H1 (cell line): ENCODE measurements around the gene ADAMTS17. TPM values are rescaled to one million over a fixed set of nuclear protein-coding genes. Genes with fewer than 3 reads are reported as not detected.

Experiments
- CTCF ChIA-PET: fragments of 300-600 bp; sonication (Branson Sonifier 250); formaldehyde crosslinking; loops from one replicate; lab custom pipeline; 2021; ENCODE audit not compliant: partially characterized antibody; lab: Charles Lee
- POLR2A ChIA-PET: fragments of 300-600 bp; sonication (Branson Sonifier 250); formaldehyde crosslinking; loops from one replicate; lab custom pipeline; 2021; ENCODE audit warnings: inconsistent platforms; ENCODE audit not compliant: partially characterized antibody; lab: Charles Lee
- DNase-seq, 2 experiments: peaks; one replicate each; pipeline versions ENCODE4 v3.0.0 to v3.0.0-alpha.2; 2010 to 2022; ENCODE audit warnings: low spot score in 2 of 2, low read depth in 1 of 2, mixed read lengths in 1 of 2
- FAIRE-seq: peaks from 2 replicates; lab custom pipeline; 2011; peaks lifted over from hg19 to GRCh38; lab: Jason Lieb, UNC
- H2AFZ ChIP-seq: 2 replicates; pipeline ENCODE4 v1.8.1; 2012; ENCODE audit warnings: low read length, inconsistent platforms
- H2AK5ac ChIP-seq: 2 replicates; pipeline ENCODE4 v1.6.1; 2013; ENCODE audit warnings: low read depth, low read length
- H2BK120ac ChIP-seq: replicated peaks from 2 replicates; pipeline ENCODE3; 2013; ENCODE audit warnings: low read depth, low read length, inconsistent platforms
- H2BK12ac ChIP-seq: 2 replicates; pipeline ENCODE4 v1.6.1; 2013; ENCODE audit warnings: low read depth, low read length
- H2BK15ac ChIP-seq: 2 replicates; pipeline ENCODE4 v1.6.1; 2013; ENCODE audit warnings: low read length
- H2BK20ac ChIP-seq: 2 replicates; pipeline ENCODE4 v1.6.1; 2013; ENCODE audit warnings: low read length
- H2BK5ac ChIP-seq: 2 replicates; pipeline ENCODE4 v1.6.1; 2013; ENCODE audit warnings: low read depth, low read length
- H3K14ac ChIP-seq: 2 replicates; pipeline ENCODE4 v1.6.1; 2013; ENCODE audit warnings: inconsistent platforms; ENCODE audit not compliant: insufficient read length
- H3K18ac ChIP-seq: 2 replicates; pipeline ENCODE4 v1.6.1; 2013; ENCODE audit warnings: low read length; ENCODE audit errors: extremely low read depth
- H3K23ac ChIP-seq: 2 replicates; pipeline ENCODE4 v1.6.1; 2013; ENCODE audit warnings: inconsistent platforms; ENCODE audit not compliant: insufficient read length
- H3K23me2 ChIP-seq: 2 replicates; pipeline ENCODE4 v1.6.1; 2013; ENCODE audit warnings: low read depth, low read length
- H3K27ac ChIP-seq: 2 replicates; pipeline ENCODE4 v1.6.1; 2011; ENCODE audit warnings: low read depth, low read length, inconsistent platforms
- H3K27me3 ChIP-seq, 4 experiments: replicated peaks in 1 of 4; 1 replicate in 1 of 4; 2 replicates in 3 of 4; pipeline versions ENCODE4 v1.6.1 to v1.8.1; 2011 to 2013; ENCODE audit warnings: low read length in 3 of 4, mild to moderate bottlenecking in 3 of 4, inconsistent platforms in 2 of 4, mixed read lengths in 2 of 4, moderate library complexity in 1 of 4; ENCODE audit not compliant: control insufficient read depth in 3 of 4, insufficient read depth in 3 of 4; ENCODE audit errors: extremely low read depth in 1 of 4
- H3K36me3 ChIP-seq, 4 experiments: 2 replicates each; pipeline versions ENCODE4 v1.6.1 to v1.8.1; 2011 to 2013; ENCODE audit warnings: mild to moderate bottlenecking in 4 of 4, low read length in 3 of 4, moderate library complexity in 2 of 4, control low read depth in 1 of 4, inconsistent platforms in 1 of 4; ENCODE audit not compliant: insufficient read depth in 4 of 4, control insufficient read depth in 2 of 4
- H3K4ac ChIP-seq: replicated peaks from 2 replicates; pipeline ENCODE3; 2013; ENCODE audit warnings: low read length, low read depth, mixed read lengths, inconsistent platforms; ENCODE audit not compliant: insufficient read length
- H3K4me1 ChIP-seq, 4 experiments: replicated peaks in 1 of 4; 1 replicate in 1 of 4; 2 replicates in 3 of 4; pipeline versions ENCODE4 v1.6.1 to v1.8.1; 2011 to 2013; ENCODE audit warnings: low read length in 3 of 4, inconsistent platforms in 2 of 4, mixed read lengths in 1 of 4; ENCODE audit not compliant: insufficient read depth in 4 of 4, control insufficient read depth in 3 of 4
- H3K4me2 ChIP-seq, 2 experiments: 2 replicates each; pipeline versions ENCODE4 v1.6.1 to v1.8.1; 2011 to 2013; ENCODE audit warnings: low read depth in 2 of 2, low read length in 2 of 2, control low read depth in 1 of 2, inconsistent platforms in 1 of 2, mild to moderate bottlenecking in 1 of 2; ENCODE audit not compliant: insufficient read depth in 1 of 2
- H3K4me3 ChIP-seq, 4 experiments: fragments of 200-600, 300-600 bp in 1 of 4; sonication (generic), shearing (Covaris generic), sonication (Bioruptor Twin) in 1 of 4; 2 replicates each; pipeline versions ENCODE4 v1.5.1 to v1.8.1; 2011 to 2016; ENCODE audit warnings: low read length in 4 of 4, low read depth in 3 of 4, control low read depth in 2 of 4, inconsistent platforms in 2 of 4, mild to moderate bottlenecking in 2 of 4, mixed read lengths in 1 of 4, moderate library complexity in 1 of 4; ENCODE audit not compliant: insufficient read depth in 2 of 4; ENCODE audit errors: extremely low read depth in 1 of 4
- H3K56ac ChIP-seq: replicated peaks from 2 replicates; pipeline ENCODE3; 2013; ENCODE audit warnings: low read depth, mild to moderate bottlenecking, mixed read lengths, low read length, inconsistent platforms; ENCODE audit not compliant: insufficient read length
- H3K79me1 ChIP-seq: 2 replicates; pipeline ENCODE4 v1.6.1; 2013; ENCODE audit warnings: low read depth, low read length, control low read depth
- H3K79me2 ChIP-seq, 2 experiments: 2 replicates each; pipeline versions ENCODE4 v1.6.1 to v1.8.1; 2012 to 2013; ENCODE audit warnings: low read length in 2 of 2, mild to moderate bottlenecking in 2 of 2, inconsistent platforms in 1 of 2; ENCODE audit not compliant: insufficient read depth in 2 of 2, control insufficient read depth in 1 of 2
- H3K9ac ChIP-seq, 4 experiments: replicated peaks in 1 of 4; 1 replicate in 1 of 4; 2 replicates in 3 of 4; pipeline versions ENCODE4 v1.6.1 to v1.8.1; 2011 to 2013; ENCODE audit warnings: low read depth in 3 of 4, low read length in 3 of 4, control low read depth in 2 of 4, mild to moderate bottlenecking in 2 of 4, moderate library complexity in 2 of 4, inconsistent platforms in 1 of 4; ENCODE audit errors: extremely low read depth in 1 of 4
- H3K9me3 ChIP-seq, 2 experiments: 2 replicates each; pipeline versions ENCODE4 v1.6.1 to v1.8.1; 2012 to 2013; ENCODE audit warnings: mild to moderate bottlenecking in 2 of 2, moderate library complexity in 2 of 2, control low read depth in 1 of 2, inconsistent platforms in 1 of 2, low read depth in 1 of 2, low read length in 1 of 2, mixed read lengths in 1 of 2; ENCODE audit not compliant: insufficient read depth in 2 of 2
- H4K20me1 ChIP-seq, 2 experiments: replicated peaks in 1 of 2; 2 replicates each; pipeline versions ENCODE3 to v1.8.1; 2011 to 2013; ENCODE audit warnings: inconsistent platforms in 2 of 2, low read length in 2 of 2, mild to moderate bottlenecking in 1 of 2; ENCODE audit not compliant: insufficient read depth in 2 of 2, control insufficient read depth in 1 of 2
- H4K5ac ChIP-seq: 2 replicates; pipeline ENCODE4 v1.6.1; 2013; ENCODE audit warnings: low read length, low read depth, mixed read lengths, inconsistent platforms; ENCODE audit not compliant: insufficient read length
- H4K8ac ChIP-seq: 2 replicates; pipeline ENCODE4 v1.8.0; 2013; ENCODE audit warnings: mild to moderate bottlenecking, moderate library complexity, low read length, inconsistent platforms; ENCODE audit not compliant: insufficient read depth; ENCODE audit errors: extremely low read depth
- H4K91ac ChIP-seq: replicated peaks from 2 replicates; pipeline ENCODE3; 2013; ENCODE audit warnings: low read length, mixed read lengths, inconsistent platforms; ENCODE audit not compliant: insufficient read length
- ATF3 ChIP-seq: IDR thresholded peaks from 2 replicates; pipeline ENCODE4 v1.6.1; 2011; ENCODE audit warnings: low read depth, mild to moderate bottlenecking, low read length; ENCODE audit not compliant: insufficient read depth
- EP300 ChIP-seq, 2 experiments: IDR thresholded peaks; 1 replicate in 1 of 2; 2 replicates in 1 of 2; pipeline ENCODE4 v1.6.1; 2011 to 2012; ENCODE audit warnings: low read depth in 2 of 2, low read length in 2 of 2, mild to moderate bottlenecking in 2 of 2, borderline replicate concordance in 1 of 2, inconsistent platforms in 1 of 2, moderate library complexity in 1 of 2
- HDAC2 ChIP-seq, 2 experiments: fragments of 300-600 bp in 1 of 2; sonication (generic) in 1 of 2; IDR thresholded peaks; 2 replicates each; pipeline ENCODE4 v1.6.1; 2011 to 2012; ENCODE audit warnings: low read depth in 2 of 2, low read length in 2 of 2, mild to moderate bottlenecking in 2 of 2, moderate library complexity in 2 of 2, borderline replicate concordance in 1 of 2, inconsistent platforms in 1 of 2
- KDM5A ChIP-seq: fragments of 200-600 bp; IDR thresholded peaks from 2 replicates; pipeline ENCODE4 v1.7.1; 2012; ENCODE audit warnings: mild to moderate bottlenecking, low read length, inconsistent platforms, mixed read lengths
- NANOG ChIP-seq: IDR thresholded peaks from 2 replicates; pipeline ENCODE4 v1.6.1; 2011; ENCODE audit warnings: low read length, low read depth, mild to moderate bottlenecking, inconsistent platforms; ENCODE audit not compliant: insufficient read depth, poor library complexity, severe bottlenecking
- RXRA ChIP-seq: IDR thresholded peaks from 2 replicates; pipeline ENCODE4 v1.6.1; 2011; ENCODE audit warnings: low read depth, mild to moderate bottlenecking, low read length, moderate library complexity; ENCODE audit not compliant: insufficient read depth
- SIX5 ChIP-seq: IDR thresholded peaks from 2 replicates; pipeline ENCODE4 v1.6.1; 2011; ENCODE audit warnings: mild to moderate bottlenecking, low read depth, low read length
- YY1 ChIP-seq: IDR thresholded peaks from 2 replicates; pipeline ENCODE4 v1.6.1; 2011; ENCODE audit warnings: low read depth, mild to moderate bottlenecking, low read length
- WGBS, 2 experiments: shearing (Covaris generic) in 1 of 2; methylation state at CpG; one replicate each; pipeline versions ENCODE4 v1.1.6 to v1.1.7; 2013 to 2015; ENCODE audit warnings: low lambda C conversion rate in 2 of 2, mixed read lengths in 2 of 2, inconsistent platforms in 1 of 2, low coverage in 1 of 2, missing lambda C conversion rate in 1 of 2; ENCODE audit not compliant: insufficient replicate concordance in 2 of 2, insufficient coverage in 1 of 2, insufficient read length in 1 of 2; ENCODE audit errors: extremely low coverage in 1 of 2, missing lambda C conversion rate in 1 of 2; 5-methylcytosine and 5-hydroxymethylcytosine counted together
- polyA plus RNA-seq, 7 experiments: library from polyadenylated mRNA; depleted of rRNA in 3 of 7; stranded (reverse) in 5 of 7; unstranded in 2 of 7; fragments of >200 nt in 5 of 7; fragments of 200-250 nt in 2 of 7; gene quantifications; 1 replicate in 5 of 7; 2 replicates in 1 of 7; 4 replicates in 1 of 7; pipeline versions ENCODE4 v1.2.1 to v1.2.3, GENCODE V29; 2011 to 2013; ENCODE audit warnings: missing spikeins in 2 of 7, mixed read lengths in 2 of 7
- total RNA-seq: library from RNA; stranded (reverse); fragmentation: NEBNext Ultra II Directional; extraction: Animal tissue kit (Norgen Biotek cat#: 25700); gene quantifications from 2 replicates; pipeline ENCODE4 v1.2.1, GENCODE V29; 2021
- TF ChIP-seq, protein P1 (sequence below), 3 experiments: IDR thresholded peaks; 1 replicate in 2 of 3; 2 replicates in 1 of 3; pipeline versions ENCODE4 v1.5.1 to v1.6.1; 2011; ENCODE audit warnings: low read length in 3 of 3, mild to moderate bottlenecking in 3 of 3, inconsistent platforms in 2 of 3, low read depth in 1 of 3, moderate library complexity in 1 of 3; ENCODE audit not compliant: insufficient read depth in 1 of 3; ENCODE audit errors: control extremely low read depth in 1 of 3

ADAMTS17 gene
- total and polyA plus RNA-seq, 2 of the 8 experiments (the other 6 are each of a cell fraction or from before 2014, with no cell fraction given): 0.51 to 1.7 TPM

DNA sequence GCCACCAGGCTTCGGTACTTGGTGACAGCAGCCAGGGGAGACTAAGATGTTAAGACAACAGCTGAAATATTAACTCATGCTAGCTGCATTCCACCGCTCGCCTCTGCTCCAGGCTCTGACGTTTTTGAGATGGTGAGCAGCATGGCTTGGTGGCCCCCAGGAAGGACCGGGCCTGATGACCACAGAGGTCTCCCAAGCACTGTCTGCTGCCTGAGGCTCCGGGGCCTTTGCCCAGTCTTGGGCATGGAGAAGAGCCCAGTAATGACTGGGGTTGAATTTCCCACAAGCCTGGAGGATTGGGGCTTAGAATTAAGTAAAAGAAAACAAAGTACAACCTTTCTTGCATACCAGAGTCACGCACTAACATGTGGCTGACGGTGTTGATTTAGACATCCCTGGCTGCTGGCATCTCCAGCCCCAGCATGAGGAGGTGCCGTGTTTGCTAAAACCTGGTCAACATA lies 364.9 kb downstream of the ADAMTS17 start:
- 88% methylated on average over 9 of the region's 9 CpGs; no CpG with 5 or more reads in 1 of the 2 experiments for WGBS, 2 experiments
- no peak overlapping the region for H3K4ac ChIP-seq
- DNase-seq (no peak), FAIRE-seq (no peak)
- H2BK20ac ChIP-seq: no peak overlapping the region
- TF ChIP-seq, protein P1, sequence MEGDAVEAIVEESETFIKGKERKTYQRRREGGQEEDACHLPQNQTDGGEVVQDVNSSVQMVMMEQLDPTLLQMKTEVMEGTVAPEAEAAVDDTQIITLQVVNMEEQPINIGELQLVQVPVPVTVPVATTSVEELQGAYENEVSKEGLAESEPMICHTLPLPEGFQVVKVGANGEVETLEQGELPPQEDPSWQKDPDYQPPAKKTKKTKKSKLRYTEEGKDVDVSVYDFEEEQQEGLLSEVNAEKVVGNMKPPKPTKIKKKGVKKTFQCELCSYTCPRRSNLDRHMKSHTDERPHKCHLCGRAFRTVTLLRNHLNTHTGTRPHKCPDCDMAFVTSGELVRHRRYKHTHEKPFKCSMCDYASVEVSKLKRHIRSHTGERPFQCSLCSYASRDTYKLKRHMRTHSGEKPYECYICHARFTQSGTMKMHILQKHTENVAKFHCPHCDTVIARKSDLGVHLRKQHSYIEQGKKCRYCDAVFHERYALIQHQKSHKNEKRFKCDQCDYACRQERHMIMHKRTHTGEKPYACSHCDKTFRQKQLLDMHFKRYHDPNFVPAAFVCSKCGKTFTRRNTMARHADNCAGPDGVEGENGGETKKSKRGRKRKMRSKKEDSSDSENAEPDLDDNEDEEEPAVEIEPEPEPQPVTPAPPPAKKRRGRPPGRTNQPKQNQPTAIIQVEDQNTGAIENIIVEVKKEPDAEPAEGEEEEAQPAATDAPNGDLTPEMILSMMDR (IDR thresholded peaks at IDR 0.05; ENCODE audit: control extremely low read depth in 1 of 3, insufficient read depth in 1 of 3, low read depth in 1 of 3, low read length in 3 of 3): no peak
- no peak for TF ChIP-seq NANOG
- TF ChIP-seq HDAC2 (IDR thresholded peaks at IDR 0.05; ENCODE audit: borderline replicate concordance in 1 of 2, low read depth in 2 of 2, low read length in 2 of 2): no peak
- TF ChIP-seq EP300 (IDR thresholded peaks at IDR 0.05; ENCODE audit: borderline replicate concordance in 1 of 2, low read depth in 2 of 2, low read length in 2 of 2): no peak
- TF ChIP-seq ATF3: no peak
- no peak for TF ChIP-seq KDM5A
- no peak for TF ChIP-seq SIX5
- no peak for TF ChIP-seq RXRA
- TF ChIP-seq YY1: no peak
- no peak overlapping the region for H2BK15ac ChIP-seq
- no peak overlapping the region for H3K4me2 ChIP-seq
- H3K18ac ChIP-seq: no peak overlapping the region; the same call in 1 of the 2 replicates
- no peak overlapping the region for H3K9ac ChIP-seq
- no peaks in the 10 kb centered on the region for H3K36me3 ChIP-seq
- no peak overlapping the region for H4K91ac ChIP-seq
- no peak overlapping the region for H3K56ac ChIP-seq
- no peak overlapping the region for H2BK120ac ChIP-seq
- H3K4me1 ChIP-seq: peaks cover under 1 to 11% (median 7%) of the 10 kb centered on the region in 4 experiments
- H2BK12ac ChIP-seq: no peak overlapping the region
- H2AFZ ChIP-seq: no peak overlapping the region
- no peaks in the 10 kb centered on the region for H3K27me3 ChIP-seq
- ChIA-PET POLR2A (no interaction called here), CTCF (interaction anchor here (0.6 kb wide), 1 partner anchor 13 kb away, joined by 3 read pairs; no protein-coding TSS in a partner anchor)
- no peak overlapping the region for H4K8ac ChIP-seq
- no peak overlapping the region for H3K23ac ChIP-seq
- no peak overlapping the region for H3K27ac ChIP-seq
- H2AK5ac ChIP-seq: no peak overlapping the region
- no peaks in the 10 kb centered on the region for H3K9me3 ChIP-seq
- H2BK5ac ChIP-seq: no peak overlapping the region
- no peak overlapping the region for H3K4me3 ChIP-seq
- no peaks in the 10 kb centered on the region for H3K23me2 ChIP-seq
- no peaks in the 10 kb centered on the region for H4K20me1 ChIP-seq
- no peak overlapping the region for H4K5ac ChIP-seq
- H3K79me1 ChIP-seq: no peaks in the 10 kb centered on the region
- no peak overlapping the region for H3K14ac ChIP-seq
- H3K79me2 ChIP-seq: no peaks in the 10 kb centered on the region
